GM19351 (cell line): ENCODE measurements around the gene ALDH3A1.

ENCODE experiments used
- ATAC-seq: cut with Tn5 transposase; IDR thresholded peaks from one replicate; pipeline ENCODE4 v1.9.1; 2021; ENCODE audit warnings: mild to moderate bottlenecking, moderate library complexity; ENCODE audit not compliant: unreplicated experiment

Gene ALDH3A1

DNA sequence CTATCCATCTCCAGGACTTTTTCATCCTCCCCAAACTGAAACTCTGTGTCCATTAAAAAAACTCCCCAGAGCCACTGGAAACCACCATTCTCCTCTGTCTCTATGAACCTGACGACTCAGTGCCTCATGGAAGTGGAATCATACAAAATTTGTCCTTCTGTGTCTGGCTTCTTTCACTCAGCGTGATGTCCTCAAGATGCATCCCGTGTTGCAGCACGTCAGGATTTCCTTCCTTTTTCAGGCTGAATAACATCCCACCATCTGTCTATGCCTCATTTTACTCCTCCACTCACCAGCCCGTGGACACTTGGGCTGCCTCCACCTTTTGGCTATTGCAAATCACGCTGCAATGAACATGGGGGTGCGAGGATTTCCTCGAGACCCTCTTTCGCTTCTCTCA is 12.6 kb upstream of the ALDH3A1 start:
- ATAC-seq: no peak

- no peak for ATAC-seq
Observed at GRCh38 chr17:19759568-19760549, 11.8 kb upstream of the ALDH3A1 start.

GRCh38 chr17:19757536-19758180 is 9.6 kb upstream of the ALDH3A1 start:
- ATAC-seq: no peak

DNA sequence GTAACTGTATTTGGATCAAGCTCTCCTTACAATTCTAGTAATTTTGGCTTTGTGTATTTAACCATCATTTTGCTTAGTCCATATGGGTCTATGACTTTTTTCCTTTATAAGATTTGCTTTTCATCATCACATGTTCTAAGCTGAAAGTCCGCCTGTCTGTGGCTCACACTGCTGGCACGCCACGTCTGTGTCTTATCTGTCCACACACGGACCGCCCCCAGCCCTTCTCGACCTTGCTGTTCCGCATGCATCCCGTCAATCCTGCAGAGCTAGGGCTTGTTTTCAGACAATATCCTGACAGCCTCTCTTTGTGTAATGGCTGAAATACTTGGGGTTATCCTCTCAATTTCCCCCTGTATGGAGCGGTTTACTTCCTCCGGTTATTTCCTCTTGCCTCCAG is 8.4 kb upstream of the ALDH3A1 start:
- ATAC-seq: no peak

- no peak for ATAC-seq
Observed at GRCh38 chr17:19755821-19756510, 7.9 kb upstream of the ALDH3A1 start.

DNA sequence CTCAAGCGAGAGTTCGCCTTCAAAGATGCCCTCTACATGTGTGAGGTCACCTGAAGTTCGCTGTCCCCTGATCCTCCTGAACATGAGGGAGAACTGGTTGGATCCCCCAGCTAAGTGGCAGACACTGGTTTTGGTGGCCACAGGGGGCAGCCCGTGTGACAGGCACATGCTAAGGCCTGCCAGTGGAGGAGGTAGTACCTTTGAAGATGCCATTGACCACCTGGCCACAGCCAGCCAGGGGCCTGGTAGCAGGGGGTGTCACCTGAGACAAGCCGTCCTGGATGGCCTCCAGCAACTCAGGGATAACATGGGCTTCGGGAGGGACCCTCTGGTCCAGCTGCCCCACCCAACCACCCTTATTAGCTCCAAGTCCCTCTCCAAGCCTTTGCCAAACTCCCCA is 7.3 kb upstream of the ALDH3A1 start:
- ATAC-seq: no peak

DNA sequence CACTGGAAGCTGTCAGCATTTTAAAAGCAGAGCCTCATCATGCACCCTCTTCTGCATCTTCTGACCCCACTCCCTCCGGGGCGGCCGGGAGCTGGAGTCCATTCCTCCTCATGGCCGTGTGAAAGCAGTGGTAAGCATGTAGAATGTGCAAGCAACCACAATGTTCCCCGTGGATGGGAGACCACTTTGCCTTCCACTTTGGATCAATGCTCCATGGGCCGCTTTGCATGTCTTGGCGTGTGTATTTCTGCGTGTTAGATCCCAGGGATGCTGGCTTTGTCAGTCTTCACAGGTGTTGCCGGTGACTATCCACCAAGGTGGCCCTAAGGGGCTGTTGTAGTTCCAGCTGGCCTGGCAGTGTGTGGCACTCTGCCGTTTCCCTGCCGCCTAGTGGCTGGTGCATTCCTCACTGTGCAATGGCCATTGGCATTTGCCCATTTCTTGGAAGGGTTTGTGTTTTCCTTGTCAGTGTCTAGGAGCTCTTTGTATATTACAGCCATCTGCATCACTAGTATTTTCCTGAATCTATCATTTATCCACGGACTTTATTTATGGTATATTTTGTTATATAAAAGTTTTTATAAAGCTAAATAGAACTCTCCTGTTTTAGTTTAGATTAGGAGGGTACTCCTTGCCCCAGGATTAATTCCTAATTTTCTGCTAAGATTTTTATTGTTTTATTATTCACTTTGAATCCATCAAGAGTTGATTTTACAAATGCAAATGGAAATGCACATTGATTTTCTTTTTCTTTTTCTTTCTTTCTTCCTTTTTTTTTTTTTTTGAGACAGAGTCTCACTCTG is 5.8 kb upstream of the ALDH3A1 start:
- no peak for ATAC-seq

GRCh38 chr17:19753051-19753509 is 5.0 kb upstream of the ALDH3A1 start:
- ATAC-seq: no peak

GRCh38 chr17:19752216-19753050 is 4.3 kb upstream of the ALDH3A1 start:
- no peak for ATAC-seq

- ATAC-seq: no peak
Observed at GRCh38 chr17:19750835-19751234, 2.7 kb upstream of the ALDH3A1 start.

- no peak for ATAC-seq
Observed at GRCh38 chr17:19750020-19750572, 2.0 kb upstream of the ALDH3A1 start.

DNA sequence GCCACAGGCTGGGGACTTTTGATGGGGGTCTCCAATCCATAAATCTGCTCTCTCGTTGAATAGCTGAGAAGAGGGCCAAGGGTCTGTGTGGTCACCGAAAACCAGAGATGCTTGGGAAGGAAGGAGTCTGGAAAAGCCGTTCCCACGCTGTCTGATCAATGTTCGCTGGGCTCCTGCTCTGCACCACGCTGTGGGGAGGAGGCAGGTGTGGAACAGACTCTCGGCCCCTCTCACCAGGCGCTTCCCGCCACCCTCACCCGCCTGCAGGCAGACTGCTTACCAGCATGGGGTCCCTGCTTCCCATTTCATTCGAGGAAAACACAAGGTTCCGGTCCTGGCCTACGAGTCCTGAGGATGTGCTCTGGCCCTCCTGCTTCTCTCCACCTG is 702 bp upstream of the ALDH3A1 start:
- ATAC-seq: no peak

DNA sequence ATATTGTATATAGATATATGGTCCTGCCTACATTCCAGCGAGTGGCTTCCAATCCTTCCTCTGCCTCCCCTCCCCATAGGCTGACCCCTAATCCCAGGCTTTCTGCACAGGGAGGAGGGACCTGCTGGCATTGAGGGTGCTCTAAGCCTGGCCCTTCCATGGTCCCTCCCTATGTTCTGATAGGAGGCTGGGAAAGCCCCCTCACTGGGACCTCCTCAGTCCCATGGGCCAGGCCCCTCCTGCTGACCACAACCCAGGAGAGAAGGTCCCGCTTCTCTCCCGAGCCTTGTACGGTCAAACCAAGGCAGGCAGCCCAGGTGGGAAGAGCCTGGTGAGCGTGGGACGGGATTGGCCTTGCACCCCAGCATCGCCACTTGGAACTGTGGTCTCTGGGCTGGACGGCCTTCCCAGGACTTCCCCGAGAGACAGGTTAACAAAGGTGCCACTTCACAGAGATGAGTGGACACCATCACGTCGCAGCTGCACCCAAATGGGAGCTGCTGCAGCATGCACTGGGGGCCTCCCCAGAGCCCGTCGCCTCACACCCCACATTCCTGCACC is 859 bp downstream of the ALDH3A1 start:
- ATAC-seq: no peak

DNA sequence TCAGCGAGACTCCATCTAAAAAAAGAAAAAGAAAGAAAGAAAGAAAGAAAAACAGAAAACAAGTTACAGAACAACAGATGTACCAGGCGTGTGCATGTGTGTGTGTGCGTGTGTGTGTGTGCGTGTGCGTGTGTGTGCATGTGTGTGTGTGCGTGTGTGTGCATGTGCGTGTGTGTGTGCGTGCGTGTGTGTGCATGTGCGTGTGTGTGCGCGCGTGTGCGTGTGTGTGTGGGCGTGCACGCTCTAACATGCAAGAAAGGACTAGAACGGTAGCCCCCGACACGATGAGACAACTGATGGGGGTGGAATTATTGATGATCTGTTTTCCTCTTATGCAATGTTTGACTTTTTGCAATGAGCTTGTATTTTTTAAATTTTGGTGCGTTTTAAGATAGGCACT is 1.6 kb downstream of the ALDH3A1 start:
- ATAC-seq: no peak

DNA sequence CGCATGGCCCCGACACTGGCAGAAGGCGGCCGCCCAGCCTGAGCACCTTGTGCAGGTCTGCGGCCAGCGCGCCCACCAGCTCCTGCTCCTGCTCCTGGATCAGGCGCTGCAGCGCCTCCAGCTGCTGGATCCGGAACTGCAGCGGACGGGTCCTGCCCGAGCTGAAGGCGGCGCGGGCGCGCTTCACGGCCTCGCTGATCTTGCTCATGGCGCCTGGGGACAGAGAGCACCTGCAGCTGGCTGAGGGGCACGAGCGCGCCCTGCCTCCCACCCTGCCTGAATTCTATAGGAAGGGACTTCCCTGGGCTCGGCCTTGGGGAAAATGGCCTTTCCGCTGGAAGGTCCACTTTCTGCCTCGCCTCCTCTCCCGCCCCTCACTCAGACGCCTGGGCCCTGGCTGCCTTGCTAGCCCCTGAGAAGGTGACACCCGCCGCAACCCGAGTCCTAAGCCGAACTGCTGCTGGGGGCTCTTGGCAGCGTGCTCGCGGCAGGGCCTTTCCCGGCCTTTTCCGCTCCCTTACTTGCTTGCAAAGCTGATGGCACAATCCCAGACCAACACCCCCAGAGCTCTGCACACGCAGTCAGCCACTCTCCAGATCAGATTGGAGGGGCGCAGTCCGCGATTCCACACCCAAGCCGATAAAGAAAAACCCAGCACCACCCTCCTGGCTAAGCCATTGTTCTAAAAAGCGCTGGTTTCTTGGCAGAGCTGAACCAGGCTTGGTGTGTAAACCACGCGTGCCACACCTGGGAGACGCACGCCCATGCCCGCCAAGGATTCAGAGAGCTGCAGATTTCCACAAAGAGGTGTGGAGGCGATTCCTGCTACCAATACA is 3.0 kb downstream of the ALDH3A1 start:
- peak; percentile 65 for ATAC-seq

DNA sequence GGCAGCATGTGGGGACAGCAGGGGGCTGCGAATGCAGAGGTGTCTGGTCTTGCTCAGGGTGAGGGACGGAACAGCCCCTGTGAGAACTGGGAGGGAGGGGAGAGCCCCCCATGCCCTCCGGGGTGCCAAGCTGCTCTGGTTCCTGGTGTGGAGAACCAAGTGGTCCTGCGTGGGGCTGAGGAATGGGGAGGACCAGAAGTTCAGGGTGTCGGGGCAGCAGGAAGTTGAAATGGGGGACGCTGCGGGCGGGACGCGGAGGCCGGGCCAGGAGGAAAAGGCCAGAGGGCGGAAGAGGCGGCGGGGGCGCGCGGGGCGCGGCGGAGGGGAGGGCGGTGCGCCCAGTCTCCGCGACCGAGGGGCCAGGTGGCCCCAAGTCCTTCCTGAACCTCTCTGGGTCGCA is 3.6 kb downstream of the ALDH3A1 start:
- ATAC-seq: peak; percentile 18

GRCh38 chr17:19743101-19744100 is 4.7 kb downstream of the ALDH3A1 start:
- no peak for ATAC-seq
